GM10248 (cell line): ENCODE data around the gene RAVER1.
"Not testable (repeated sequence)": the region's sequence is repeated elsewhere in the genome, so short reads cannot be mapped to it uniquely, and the experiment has no call there.

Source experiments
- CTCF ChIA-PET: fragments of 300-600 bp; sonication (Branson Sonifier 250); formaldehyde crosslinking; extraction: SDS; loops from one replicate; lab custom pipeline; 2021; ENCODE audit warnings: antibody characterized with exemption; lab: Yijun Ruan, JAX
- POLR2A ChIA-PET: fragments of 350-650 bp; sonication (Branson Sonifier 250); formaldehyde crosslinking; extraction: SDS; loops from one replicate; lab custom pipeline; 2020; ENCODE audit warnings: antibody characterized with exemption; lab: Yijun Ruan, JAX
- DNase-seq: peaks from one replicate; pipeline ENCODE4 v3.0.0; 2012; ENCODE audit errors: extremely low spot score
- CTCF ChIP-seq: IDR thresholded peaks from 2 replicates; pipeline ENCODE4 v1.5.1; 2012; ENCODE audit warnings: mild to moderate bottlenecking, low read depth; ENCODE audit errors: extremely low read depth, missing control alignments, control extremely low read depth

Gene RAVER1

GRCh38 chr19:10344780-10345179, 11.5 kb upstream of the RAVER1 start:
- DNase-seq = no peak
- no peak for TF ChIP-seq CTCF
- POLR2A ChIA-PET = interaction anchor here (0.7 to 1.1 kb wide), 3 partner anchors 18 to 74 kb away, joined by 3 to 5 read pairs (median 4); partner anchors contain the start of gene TYK2
- CTCF ChIA-PET = interaction anchor here (0.8 to 1.9 kb wide), 4 partner anchors 35 to 317 kb away, joined by 3 to 8 read pairs (median 4); no protein-coding TSS in a partner anchor

- POLR2A ChIA-PET = no interaction called here
- CTCF ChIA-PET = interaction anchor here (1.5 to 1.7 kb wide), 2 partner anchors 45 to 72 kb away, joined by 4 to 5 read pairs; partner anchors contain the start of gene ICAM1
- no peak for DNase-seq
- no peak for TF ChIP-seq CTCF
These were observed 10.2 kb upstream of the RAVER1 start for GRCh38 chr19:10343495-10343894.

DNA sequence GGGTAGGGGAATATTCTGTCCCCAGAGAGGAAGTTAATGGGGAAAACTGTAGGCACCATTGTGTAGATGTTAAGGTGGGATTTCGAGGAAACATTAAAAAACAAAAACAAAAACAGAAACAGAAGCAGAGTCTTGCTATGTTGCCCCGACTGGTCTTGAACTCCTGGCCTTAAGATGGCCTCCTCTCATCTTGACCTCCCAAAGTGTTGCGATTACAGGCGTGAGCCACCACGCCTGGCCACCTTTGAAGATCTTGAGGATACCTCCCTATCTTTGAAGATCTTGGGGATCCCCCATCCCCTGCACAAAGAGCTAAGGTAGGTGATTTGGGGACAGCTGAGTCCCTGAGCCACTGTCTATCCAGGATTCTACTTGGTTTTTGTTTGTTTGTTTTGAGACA, 6.6 kb upstream of the RAVER1 start:
- DNase-seq = no peak
- CTCF ChIA-PET = interaction anchor here (1.0 to 1.3 kb wide), 2 partner anchors 16 to 32 kb away, joined by 3 read pairs; no protein-coding TSS in a partner anchor
- no peak for TF ChIP-seq CTCF
- POLR2A ChIA-PET = no interaction called here

GRCh38 chr19:10339380-10339960, 6.1 kb upstream of the RAVER1 start, which contains the start of gene ICAM3:
TSS of gene ICAM3 (minus strand) at chr19:10339624. CDS start at chr19:10339614, 10 bp downstream.
- ChIA-PET POLR2A (no interaction called here), CTCF (no interaction called here)
- peak; percentile 79 for DNase-seq
- TF ChIP-seq CTCF = no peak

DNA sequence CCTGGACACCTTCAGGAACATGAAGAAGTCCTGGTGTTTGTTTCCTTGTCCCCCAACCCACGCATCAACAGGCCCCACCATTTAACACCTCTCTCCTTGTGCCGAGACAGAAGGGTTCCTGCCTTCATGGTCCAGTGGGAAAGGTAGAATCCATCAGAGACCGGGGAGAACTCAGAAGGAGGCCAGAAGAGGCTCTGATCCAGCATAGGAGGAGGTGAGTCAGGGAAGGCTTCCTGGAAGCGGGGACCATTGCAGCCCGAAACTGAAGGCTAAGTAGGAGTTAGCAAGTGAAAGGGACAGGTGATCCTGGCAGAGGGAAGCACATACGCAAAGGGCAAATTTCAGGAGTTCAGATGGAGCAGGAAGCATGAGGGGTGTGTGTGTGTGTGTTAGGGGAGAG, 5.6 kb upstream of the RAVER1 start:
- ChIA-PET CTCF (no interaction called here), POLR2A (no interaction called here)
- DNase-seq = no peak
- no peak for TF ChIP-seq CTCF

GRCh38 chr19:10336725-10337124, 3.4 kb upstream of the RAVER1 start:
- DNase-seq, POLR2A ChIA-PET: not testable (repeated sequence)
- CTCF ChIA-PET = interaction anchor here (2.6 kb wide), 1 partner anchor 30 kb away, joined by 5 read pairs; no protein-coding TSS in a partner anchor

GRCh38 chr19:10335352-10335985, 2.1 kb upstream of the RAVER1 start:
- DNase-seq = no peak
- no peak for TF ChIP-seq CTCF
- CTCF ChIA-PET = interaction anchor here (2.6 kb wide), 1 partner anchor 31 kb away, joined by 5 read pairs; no protein-coding TSS in a partner anchor
- POLR2A ChIA-PET = no interaction called here
